Naive thymus-derived CD4-positive, alpha-beta T cell (primary cell): Measurements from ENCODE around the gene WAC. TPM values are rescaled to one million over a fixed set of nuclear protein-coding genes. Genes with fewer than 3 reads are reported as not detected.
"Not testable (repeated sequence)": the region's sequence is repeated elsewhere in the genome, so short reads cannot be mapped to it uniquely, and the experiment has no call there.

Experiments
- ATAC-seq: fragments of 150-1000 bp; cut with Tn5 transposase; 2 replicates; pipeline ENCODE4 v1.10.0; 2021; ENCODE audit warnings: mild to moderate bottlenecking, moderate library complexity
- CTCF ChIA-PET: fragments of 350-600 bp; sonication (Branson Sonifier 250); formaldehyde crosslinking; loops from one replicate; lab custom pipeline; 2021; ENCODE audit warnings: antibody characterized with exemption; lab: Charles Lee
- POLR2A ChIA-PET: fragments of 350-600 bp; sonication (Branson Sonifier 250); formaldehyde crosslinking; loops from one replicate; lab custom pipeline; 2021; ENCODE audit warnings: antibody characterized with exemption, inconsistent platforms; lab: Charles Lee
- DNase-seq, 9 donors: peaks; one replicate each; pipeline versions ENCODE4 v3.0.0 to v3.0.0-alpha.2; 2020 to 2022; ENCODE audit warnings: mixed read lengths in 1 of 9
- H3K27ac ChIP-seq: one replicate; pipeline ENCODE4 v1.7.0; 2013; ENCODE audit warnings: mild to moderate bottlenecking, low read depth, low read length, moderate library complexity
- H3K27me3 ChIP-seq, 2 donors: one replicate each; pipeline ENCODE4 v1.7.0; 2013; ENCODE audit warnings: low read length in 2 of 2, mild to moderate bottlenecking in 2 of 2, moderate library complexity in 2 of 2; ENCODE audit not compliant: control insufficient read depth in 2 of 2, insufficient read depth in 2 of 2
- H3K36me3 ChIP-seq, 3 experiments: 1 replicate in 2 of 3; 2 replicates in 1 of 3; pipeline ENCODE4 v1.7.0; 2013; ENCODE audit warnings: low read length in 3 of 3, mild to moderate bottlenecking in 3 of 3, moderate library complexity in 1 of 3; ENCODE audit not compliant: insufficient read depth in 3 of 3, control insufficient read depth in 2 of 3
- H3K4me1 ChIP-seq, 2 donors: one replicate each; pipeline ENCODE4 v1.7.0; 2013; ENCODE audit warnings: low read length in 2 of 2, mild to moderate bottlenecking in 2 of 2, moderate library complexity in 1 of 2; ENCODE audit not compliant: control insufficient read depth in 2 of 2, insufficient read depth in 2 of 2
- H3K4me3 ChIP-seq: 2 replicates; pipeline ENCODE4 v1.7.0; 2013; ENCODE audit warnings: mild to moderate bottlenecking, low read length
- H3K9me3 ChIP-seq, 3 experiments: 1 replicate in 2 of 3; 2 replicates in 1 of 3; pipeline ENCODE4 v1.7.0; 2013; ENCODE audit warnings: low read length in 3 of 3; ENCODE audit not compliant: control insufficient read depth in 2 of 3
- H3K27ac Mint-ChIP-seq, 9 donors: one replicate each; pipeline ENCODE4 v1.8.0; 2020 to 2022; ENCODE audit warnings: mixed read lengths in 9 of 9, mild to moderate bottlenecking in 8 of 9, moderate library complexity in 5 of 9, inconsistent platforms in 2 of 9
- H3K27me3 Mint-ChIP-seq, 5 donors: one replicate each; pipeline ENCODE4 v1.8.0; 2021 to 2022; ENCODE audit warnings: mixed read lengths in 5 of 5, mild to moderate bottlenecking in 1 of 5
- H3K36me3 Mint-ChIP-seq, 5 donors: one replicate each; pipeline ENCODE4 v1.8.0; 2020 to 2022; ENCODE audit warnings: mixed read lengths in 5 of 5, mild to moderate bottlenecking in 3 of 5, inconsistent platforms in 1 of 5
- H3K4me1 Mint-ChIP-seq, 7 donors: one replicate each; pipeline ENCODE4 v1.8.0; 2020 to 2022; ENCODE audit warnings: mixed read lengths in 7 of 7, mild to moderate bottlenecking in 3 of 7, inconsistent platforms in 1 of 7
- H3K4me3 Mint-ChIP-seq, 10 donors: one replicate each; pipeline ENCODE4 v1.8.0; 2020 to 2022; ENCODE audit warnings: mild to moderate bottlenecking in 10 of 10, mixed read lengths in 10 of 10, moderate library complexity in 6 of 10, inconsistent platforms in 2 of 10
- H3K9me3 Mint-ChIP-seq, 11 donors: one replicate each; pipeline ENCODE4 v1.8.0; 2020 to 2022; ENCODE audit warnings: mixed read lengths in 11 of 11, mild to moderate bottlenecking in 4 of 11, inconsistent platforms in 1 of 11, moderate library complexity in 1 of 11
- intact Hi-C, 2 donors: fragments of 100-400 bp; cut with micrococcal nuclease; formaldehyde crosslinking; loops; one replicate each; pipeline ENCODE4 v1.15.1; 2023
- polyA plus RNA-seq, 2 donors: library from polyadenylated mRNA; unstranded; fragments of 300-500 nt; fragmentation: Illumina TruSeq; gene quantifications; one replicate each; pipeline ENCODE4 v1.2.3, GENCODE V29; 2021
- total RNA-seq, 6 experiments: library from RNA in 5 of 6; stranded (reverse) in 5 of 6; gene quantifications; 1 replicate in 5 of 6; 2 replicates in 1 of 6; pipeline ENCODE4 v1.2.3 and lab custom pipeline; 2021 to 2026

WAC gene
- total and polyA plus RNA-seq, 7 experiments from 2014 or later, result 86.0 to 184 (median 165) TPM

DNA sequence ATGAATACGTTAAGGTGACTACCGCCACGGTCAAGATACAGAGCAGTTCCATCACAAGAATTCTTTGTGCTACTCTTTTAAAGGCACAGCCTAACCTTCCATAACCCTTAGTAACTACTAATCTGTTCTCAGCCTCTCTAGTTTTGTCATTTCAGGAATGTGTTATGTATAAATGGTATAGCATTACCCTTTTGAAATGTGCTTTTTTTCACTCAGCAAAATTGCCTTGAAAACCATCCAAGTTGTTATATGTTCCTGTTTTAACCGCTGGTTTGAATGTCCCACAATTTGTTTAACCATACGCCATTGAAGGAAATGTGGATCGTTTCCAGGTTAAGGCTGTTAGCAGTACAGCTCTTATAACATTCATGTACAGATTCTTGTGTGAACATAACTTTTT is 32.0 kb downstream of the WAC start:
- Histone ChIP-seq H3K4me1 (peaks cover 9 to 24% of the 10 kb centered on the region in 2 donors), H3K27me3 (no peaks in the 10 kb centered on the region), H3K4me3 (no peak overlapping the region), H3K36me3 (peaks cover 0 to 13% (median 5%) of the 10 kb centered on the region in 3 experiments), H3K27ac (no peak overlapping the region), H3K9me3 (no peaks in the 10 kb centered on the region)
- peak overlapping the region in 2 of 9 donors; percentile 27 to 74 for H3K27ac Mint-ChIP-seq
- H3K27me3 Mint-ChIP-seq, result no peaks in the 10 kb centered on the region
- peak overlapping the region in 8 of 10 donors; percentile 4 to 55 (median 40) for H3K4me3 Mint-ChIP-seq
- POLR2A ChIA-PET, result interaction anchor here (1.4 kb wide), 1 partner anchor 9 kb away, joined by 4 read pairs; no protein-coding TSS in a partner anchor
- DNase-seq, result no peak
- no peak for ATAC-seq
- peaks cover 0 to 2% (median 0%) of the 10 kb centered on the region in 11 donors for H3K9me3 Mint-ChIP-seq
- intact Hi-C loops, result loop anchor here in 1 of 2 donors (2.0 kb wide), 1 partner anchor 18 kb away; no protein-coding TSS in a partner anchor
- peaks cover 57 to 98% (median 93%) of the 10 kb centered on the region in 7 donors for H3K4me1 Mint-ChIP-seq
- CTCF ChIA-PET, result no interaction called here
- H3K36me3 Mint-ChIP-seq, result peaks cover 4 to 51% (median 19%) of the 10 kb centered on the region in 5 donors

DNA sequence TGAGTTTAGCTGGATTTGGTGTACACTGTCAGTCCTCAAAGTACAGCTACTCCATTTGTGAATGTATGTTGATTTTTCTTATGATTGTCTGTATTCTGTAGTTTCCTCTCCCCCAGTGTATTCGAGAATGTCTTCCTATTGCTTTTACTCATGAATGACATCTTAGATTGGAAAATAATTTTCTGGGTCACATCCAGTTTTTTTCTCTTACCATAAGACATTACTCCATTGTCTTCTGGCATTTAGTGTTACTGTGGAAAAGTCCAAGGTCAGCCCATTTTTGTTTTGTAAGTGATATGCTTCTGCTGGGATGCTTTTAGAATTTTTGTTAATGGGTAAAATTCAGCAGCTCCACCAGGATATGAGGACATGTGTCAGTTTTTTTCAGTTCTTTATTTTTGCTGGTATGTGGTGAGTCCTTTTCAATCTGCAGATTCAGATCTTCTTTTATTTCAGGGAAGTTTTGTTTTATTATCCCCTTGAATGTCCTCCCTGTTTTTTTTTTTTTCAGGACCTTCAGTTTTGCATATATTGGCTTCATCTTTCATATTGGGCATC is 33.6 kb downstream of the WAC start:
- H3K9me3 Mint-ChIP-seq, result no peaks in the 10 kb centered on the region
- Histone ChIP-seq H3K27ac (no peak overlapping the region), H3K4me3 (no peak overlapping the region), H3K36me3 (peaks cover 0 to 5% (median 0%) of the 10 kb centered on the region in 3 experiments), H3K9me3 (no peaks in the 10 kb centered on the region), H3K4me1 (peaks cover 9 to 24% of the 10 kb centered on the region in 2 donors), H3K27me3 (no peaks in the 10 kb centered on the region)
- no peaks in the 10 kb centered on the region for H3K27me3 Mint-ChIP-seq
- peaks cover 0 to 44% (median 12%) of the 10 kb centered on the region in 5 donors for H3K36me3 Mint-ChIP-seq
- peak overlapping the region in 6 of 9 donors; percentile 6 to 73 (median 18) for H3K27ac Mint-ChIP-seq
- DNase-seq, result no peak
- peak overlapping the region in 6 of 10 donors; percentile 1 to 42 (median 31) for H3K4me3 Mint-ChIP-seq
- CTCF ChIA-PET, result interaction anchor here (0.7 kb wide), 1 partner anchor 1740 kb away, joined by 4 read pairs; no protein-coding TSS in a partner anchor
- no peak for ATAC-seq
- H3K4me1 Mint-ChIP-seq, result peaks cover 52 to 97% (median 90%) of the 10 kb centered on the region in 7 donors
- POLR2A ChIA-PET, result interaction anchor here (0.5 to 1.4 kb wide), 2 partner anchors 8 to 1483 kb away, joined by 3 to 4 read pairs; no protein-coding TSS in a partner anchor
- intact Hi-C loops, result no loop called here

DNA sequence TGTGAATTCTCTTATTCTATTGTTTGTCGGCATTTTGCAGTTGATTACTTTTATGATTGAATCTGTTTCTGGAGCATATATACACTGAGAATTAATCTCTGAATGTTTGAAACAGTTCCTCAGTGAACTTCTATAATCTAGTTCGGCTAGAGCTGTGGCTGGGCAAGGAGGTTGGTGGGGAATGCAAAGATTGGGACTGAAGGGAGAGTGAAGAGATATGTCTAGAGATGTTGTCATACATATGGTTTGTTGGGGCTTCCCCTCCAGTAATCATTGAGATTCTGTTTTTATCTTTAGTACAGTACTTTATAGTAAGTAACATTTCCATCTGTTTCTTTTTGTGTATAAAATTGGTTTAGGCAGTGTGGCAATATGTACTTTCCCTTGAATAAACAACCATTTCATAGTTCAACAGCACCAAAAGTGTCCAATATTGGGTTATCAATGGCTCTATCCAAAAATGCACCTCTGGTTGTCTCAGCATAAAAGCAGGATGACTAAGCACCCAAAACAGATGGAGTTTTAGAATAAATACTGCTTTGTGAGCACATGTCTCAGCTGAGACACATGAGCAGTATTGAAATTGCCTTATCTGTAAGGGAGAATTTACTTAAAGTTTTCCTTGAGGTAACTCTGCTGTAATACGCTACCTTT is 36.7 kb downstream of the WAC start:
- ATAC-seq (no peak), DNase-seq (no peak)
- Mint-ChIP-seq H3K36me3 (peaks cover 0 to 36% (median 13%) of the 10 kb centered on the region in 5 donors), H3K4me1 (peaks cover 54 to 99% (median 91%) of the 10 kb centered on the region in 7 donors), H3K27ac (peak overlapping the region in 5 of 9 donors; percentile 2 to 33 (median 6)), H3K9me3 (no peaks in the 10 kb centered on the region), H3K27me3 (no peaks in the 10 kb centered on the region), H3K4me3 (peak overlapping the region in 6 of 10 donors; percentile 3 to 56 (median 21))
- no peak overlapping the region for H3K27ac ChIP-seq
- peaks cover 14 to 28% of the 10 kb centered on the region in 2 donors for H3K4me1 ChIP-seq
- H3K36me3 ChIP-seq, result peaks cover 0 to 4% (median 0%) of the 10 kb centered on the region in 3 experiments
- H3K9me3 ChIP-seq, result no peaks in the 10 kb centered on the region
- intact Hi-C loops, result loop anchor here in 1 of 2 donors (1.0 kb wide), 1 partner anchor 8 kb away; no protein-coding TSS in a partner anchor
- H3K4me3 ChIP-seq, result no peak overlapping the region
- ChIA-PET CTCF (no interaction called here), POLR2A (no interaction called here)
- H3K27me3 ChIP-seq, result no peaks in the 10 kb centered on the region

DNA sequence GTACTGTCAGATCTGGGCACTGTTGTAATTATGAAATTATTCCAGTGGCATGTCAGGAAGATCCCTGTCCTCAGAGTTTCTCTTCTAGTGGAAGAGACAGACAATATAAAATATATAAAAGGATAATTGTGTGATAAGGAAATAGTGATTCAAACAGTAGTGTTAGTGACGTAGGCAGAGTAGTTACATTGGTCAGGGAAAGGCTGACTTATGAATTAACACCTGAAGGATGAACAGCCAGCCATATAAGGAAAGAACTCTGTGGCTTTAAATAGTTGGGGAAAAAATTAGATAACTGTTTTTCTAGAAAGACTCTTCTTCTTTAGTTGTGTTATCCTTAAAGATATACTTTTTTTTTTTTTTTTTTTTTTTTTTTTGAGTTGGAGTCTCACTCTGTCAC is 37.7 kb downstream of the WAC start:
- ChIA-PET CTCF (no interaction called here), POLR2A (no interaction called here)
- H3K36me3 Mint-ChIP-seq, result peaks cover 0 to 40% (median 20%) of the 10 kb centered on the region in 5 donors
- H3K4me3 Mint-ChIP-seq, result peak overlapping the region in 3 of 10 donors; percentile 7 to 37 (median 23)
- H3K27ac Mint-ChIP-seq, result peak overlapping the region in 2 of 9 donors; percentile 1 to 15
- DNase-seq (no peak), ATAC-seq (no peak)
- intact Hi-C loops, result no loop called here
- Histone ChIP-seq H3K4me3 (no peak overlapping the region), H3K27me3 (no peaks in the 10 kb centered on the region), H3K36me3 (peaks cover 0 to 4% (median 0%) of the 10 kb centered on the region in 3 experiments), H3K27ac (no peak overlapping the region), H3K4me1 (peaks cover 13 to 37% of the 10 kb centered on the region in 2 donors), H3K9me3 (no peaks in the 10 kb centered on the region)
- no peaks in the 10 kb centered on the region for H3K9me3 Mint-ChIP-seq
- H3K4me1 Mint-ChIP-seq, result peaks cover 56 to 99% (median 91%) of the 10 kb centered on the region in 7 donors
- no peaks in the 10 kb centered on the region for H3K27me3 Mint-ChIP-seq

DNA sequence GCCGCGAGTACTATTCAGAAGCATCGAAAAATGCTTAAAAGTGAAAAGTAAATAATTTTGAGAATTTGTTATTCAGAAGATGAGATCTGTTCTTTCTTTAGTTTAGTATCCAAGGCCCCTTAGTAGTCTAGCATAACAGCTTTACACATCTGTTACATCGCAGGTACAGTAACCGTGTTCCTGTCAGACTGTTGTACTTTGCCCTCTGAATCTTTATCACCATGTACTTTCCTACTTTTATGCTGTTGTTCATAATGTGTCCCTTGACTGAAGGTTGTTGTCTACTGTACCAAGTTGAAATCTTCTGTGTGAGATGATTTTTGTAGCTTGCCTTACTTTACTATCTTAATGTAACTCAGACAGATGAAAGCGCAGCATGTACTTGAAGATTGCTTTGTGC is 38.3 kb downstream of the WAC start:
- Mint-ChIP-seq H3K9me3 (no peaks in the 10 kb centered on the region), H3K4me1 (peaks cover 56 to 99% (median 91%) of the 10 kb centered on the region in 7 donors), H3K36me3 (peaks cover 0 to 43% (median 20%) of the 10 kb centered on the region in 5 donors), H3K27me3 (no peaks in the 10 kb centered on the region), H3K27ac (peak overlapping the region in 1 of 9 donors; percentile 27), H3K4me3 (peak overlapping the region in 1 of 10 donors; percentile 23)
- Histone ChIP-seq H3K27ac (no peak overlapping the region), H3K36me3 (peaks cover 0 to 4% (median 0%) of the 10 kb centered on the region in 3 experiments), H3K9me3 (no peaks in the 10 kb centered on the region), H3K4me1 (peaks cover 13 to 40% of the 10 kb centered on the region in 2 donors), H3K27me3 (no peaks in the 10 kb centered on the region), H3K4me3 (no peak overlapping the region)
- POLR2A ChIA-PET, result no interaction called here
- intact Hi-C loops, result no loop called here
- DNase-seq (no peak), ATAC-seq (no peak)
- CTCF ChIA-PET, result no interaction called here

DNA sequence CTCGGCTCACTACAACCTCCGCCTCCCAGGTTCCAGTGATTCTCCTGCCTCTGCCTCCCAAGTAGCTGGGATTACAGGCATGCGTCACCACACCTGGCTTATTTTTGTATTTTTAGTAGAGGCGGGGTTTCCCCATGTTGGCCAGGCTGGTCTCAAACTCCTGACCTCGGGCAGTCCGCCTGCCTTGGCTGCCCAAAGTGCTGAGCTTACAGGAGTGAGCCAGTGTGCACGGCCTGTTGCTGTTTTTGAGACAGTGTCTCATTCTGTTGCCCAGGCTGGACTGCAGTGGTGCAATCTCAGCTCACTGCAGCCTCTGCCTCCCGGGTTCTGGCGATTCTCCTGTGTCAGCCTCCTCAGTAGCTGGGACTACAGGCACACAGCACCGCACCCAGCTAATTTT is 41.3 kb downstream of the WAC start:
- Mint-ChIP-seq H3K27ac (peak overlapping the region in 3 of 9 donors; percentile 44 to 76 (median 46)), H3K4me1 (peaks cover 48 to 95% (median 87%) of the 10 kb centered on the region in 7 donors), H3K4me3 (peak overlapping the region in 4 of 10 donors; percentile 5 to 50 (median 32)), H3K36me3 (peaks cover 8 to 33% (median 21%) of the 10 kb centered on the region in 5 donors)
- H3K9me3 Mint-ChIP-seq, H3K27me3 ChIP-seq, CTCF ChIA-PET, ATAC-seq, intact Hi-C loops, H3K27ac ChIP-seq, DNase-seq, H3K9me3 ChIP-seq, H3K4me3 ChIP-seq, H3K36me3 ChIP-seq, H3K27me3 Mint-ChIP-seq: not testable (repeated sequence)
- H3K4me1 ChIP-seq, result peaks cover 25 to 44% of the 10 kb centered on the region in 2 donors
- POLR2A ChIA-PET, result interaction anchor here (1.4 kb wide), 1 partner anchor 9 kb away, joined by 4 read pairs; no protein-coding TSS in a partner anchor
